GM18909 (cell line): ENCODE results near the gene BTG2.
A peak's percentile ranks its signal among the peaks of the same experiment; 100 is the strongest.
"Not testable (repeated sequence)": the region's sequence is repeated elsewhere in the genome, so short reads cannot be mapped to it uniquely, and the experiment has no call there.

Source experiments
- ATAC-seq: cut with Tn5 transposase; IDR thresholded peaks from one replicate; pipeline ENCODE4 v1.9.1; 2021; ENCODE audit warnings: mild to moderate bottlenecking; ENCODE audit not compliant: unreplicated experiment, poor library complexity

Gene BTG2

DNA sequence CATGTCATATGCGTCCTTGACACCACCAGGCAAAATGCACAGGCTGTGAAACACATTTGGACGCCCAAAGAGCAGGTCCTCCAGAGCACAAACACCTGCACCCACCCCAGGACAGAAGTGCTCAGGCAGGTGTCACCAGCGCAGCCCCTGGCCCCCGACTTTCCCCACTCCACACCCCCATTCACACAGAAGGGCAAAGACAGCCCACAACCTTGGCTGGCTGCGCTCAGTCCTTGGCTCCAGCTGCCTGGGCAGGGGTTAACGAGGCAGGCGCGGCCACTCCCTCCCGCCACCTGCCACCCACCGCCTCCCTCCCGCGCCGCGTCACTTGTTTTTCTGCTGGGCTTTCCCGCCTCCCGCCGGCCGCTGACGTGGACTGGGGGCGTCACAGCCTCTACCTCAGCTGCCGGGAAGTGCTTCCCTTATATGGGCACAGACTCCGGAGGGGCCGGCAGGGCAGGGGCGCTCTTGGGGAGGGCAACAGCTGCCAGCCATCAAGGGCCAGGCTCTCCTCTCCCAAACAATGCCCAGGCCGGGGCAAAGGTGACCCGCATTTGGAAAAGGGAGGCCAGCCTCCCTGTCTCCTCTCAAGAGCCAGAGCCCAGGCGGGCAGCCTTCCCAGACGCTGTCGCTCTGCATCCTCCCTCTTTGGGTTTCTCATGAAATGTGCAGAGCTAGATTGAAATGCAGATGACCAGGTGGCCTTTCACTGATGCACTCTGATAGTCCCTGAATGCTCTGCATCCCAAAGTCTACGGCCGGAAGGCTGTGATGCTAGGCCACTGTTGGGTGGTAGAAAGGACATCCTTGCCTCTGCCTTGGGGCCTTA lies 14.8 kb upstream of the BTG2 start:
- ATAC-seq, result peak; percentile 49

DNA sequence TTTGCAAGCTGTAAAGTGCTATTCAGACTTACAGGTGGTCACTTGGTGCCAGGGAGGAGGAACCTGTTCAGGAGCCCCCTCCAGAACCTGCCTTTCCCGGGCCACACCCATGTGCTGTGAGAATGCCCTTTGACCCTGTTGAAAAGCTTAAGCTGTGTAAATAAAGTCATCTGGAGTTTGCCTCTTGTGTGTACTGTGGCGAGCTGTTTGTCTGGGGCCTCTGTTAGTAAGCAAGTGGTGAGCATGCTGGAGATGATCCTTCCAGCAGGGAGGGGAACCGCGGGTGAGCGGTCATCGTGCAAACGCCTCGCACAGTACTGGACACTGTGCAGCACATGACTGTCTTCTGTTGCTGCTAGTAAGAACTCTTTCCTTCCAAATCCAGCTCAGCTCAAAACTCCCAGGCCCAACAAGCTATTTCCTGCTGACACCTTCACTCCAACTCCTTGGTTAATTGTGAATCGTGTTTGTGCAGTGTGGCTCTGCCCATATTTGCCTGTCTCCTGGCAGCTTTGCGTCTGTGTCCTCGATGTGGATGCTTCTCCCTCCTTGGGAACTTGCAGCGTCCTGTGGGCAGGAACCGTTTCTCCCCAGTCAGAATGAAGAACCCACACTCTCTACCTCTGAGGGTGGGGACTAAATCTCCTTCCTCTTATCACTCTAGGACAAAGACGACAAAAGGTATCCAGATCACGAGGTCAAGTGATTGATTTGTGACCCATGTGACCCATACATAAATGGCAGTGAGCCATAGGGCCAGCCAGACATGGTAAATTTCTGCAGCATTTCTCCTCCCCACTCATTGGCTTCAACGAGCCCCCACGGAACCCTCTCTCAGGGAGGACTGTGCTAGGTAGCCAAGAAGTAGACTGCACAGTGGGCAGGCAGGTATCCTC lies 13.9 kb upstream of the BTG2 start:
- ATAC-seq, result no peak

DNA sequence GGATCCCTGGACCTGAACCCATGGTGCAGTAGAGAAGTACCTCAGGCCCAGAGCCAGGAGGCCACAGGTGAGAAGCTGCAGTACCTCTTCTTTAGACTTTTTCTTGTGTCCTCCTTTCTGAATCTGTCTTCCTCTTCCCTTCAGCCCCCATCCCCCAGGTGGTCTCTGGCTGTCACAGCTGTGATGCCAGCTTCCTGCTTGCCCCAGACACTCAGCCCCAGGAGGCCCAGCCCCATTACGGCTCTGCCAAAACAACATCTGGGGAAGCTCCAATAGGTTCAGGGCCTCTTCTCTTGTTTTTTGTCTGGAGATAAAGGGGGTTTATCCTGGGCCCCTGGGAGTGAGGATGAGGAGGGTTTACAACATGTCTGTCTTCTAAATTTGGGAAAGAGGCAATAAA lies 9.5 kb upstream of the BTG2 start:
- ATAC-seq, result no peak

DNA sequence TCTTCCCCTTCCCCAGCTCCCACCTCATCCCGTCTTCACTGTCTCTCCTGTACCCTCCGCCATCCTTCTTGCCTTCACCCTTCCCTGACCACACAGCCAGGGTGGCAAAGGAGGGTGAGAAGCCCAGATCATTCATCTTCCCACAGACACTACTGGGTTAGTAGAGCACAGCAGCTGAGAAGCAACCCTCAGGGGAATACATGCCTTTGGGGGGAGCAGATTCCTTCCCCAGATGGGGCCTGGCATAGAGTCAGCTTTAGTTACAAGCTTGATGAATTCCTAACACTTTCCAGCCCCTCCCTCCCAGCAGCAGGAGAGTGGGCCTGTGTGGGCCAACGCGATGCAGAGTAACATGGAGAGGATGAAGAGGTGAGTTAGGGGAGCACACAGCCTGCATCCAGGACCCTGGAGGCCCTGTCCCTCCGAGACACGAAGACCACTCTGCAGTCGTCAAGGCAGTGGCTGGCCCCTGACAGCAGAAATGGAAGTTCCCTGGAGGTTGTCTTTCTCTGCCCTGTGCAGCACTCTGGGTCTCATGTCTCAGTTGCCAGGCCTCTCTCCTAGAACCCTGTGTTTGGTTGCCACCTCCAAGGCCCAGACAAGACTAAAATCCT lies 8.8 kb upstream of the BTG2 start:
- ATAC-seq, result no peak

DNA sequence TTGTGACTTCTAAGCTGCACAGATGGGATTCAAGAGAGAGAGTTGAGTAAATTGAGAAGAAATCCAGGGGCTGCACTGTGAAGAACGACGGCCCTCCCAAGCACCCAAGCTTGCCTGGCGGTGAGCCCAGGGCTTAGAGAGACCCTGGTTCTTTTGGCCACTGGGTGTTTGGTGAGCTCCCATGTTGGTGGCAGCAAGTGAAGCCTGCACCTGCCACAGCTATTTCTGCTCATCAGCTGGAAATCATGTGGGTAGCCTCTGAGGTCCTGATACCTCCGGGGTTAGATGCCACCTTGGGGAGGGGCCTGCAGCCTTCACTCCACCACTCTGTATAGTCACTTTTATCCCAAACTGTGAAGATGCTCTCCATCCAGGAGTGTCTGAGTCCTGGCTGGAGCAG lies 6.2 kb upstream of the BTG2 start:
- ATAC-seq, result peak; percentile 55

DNA sequence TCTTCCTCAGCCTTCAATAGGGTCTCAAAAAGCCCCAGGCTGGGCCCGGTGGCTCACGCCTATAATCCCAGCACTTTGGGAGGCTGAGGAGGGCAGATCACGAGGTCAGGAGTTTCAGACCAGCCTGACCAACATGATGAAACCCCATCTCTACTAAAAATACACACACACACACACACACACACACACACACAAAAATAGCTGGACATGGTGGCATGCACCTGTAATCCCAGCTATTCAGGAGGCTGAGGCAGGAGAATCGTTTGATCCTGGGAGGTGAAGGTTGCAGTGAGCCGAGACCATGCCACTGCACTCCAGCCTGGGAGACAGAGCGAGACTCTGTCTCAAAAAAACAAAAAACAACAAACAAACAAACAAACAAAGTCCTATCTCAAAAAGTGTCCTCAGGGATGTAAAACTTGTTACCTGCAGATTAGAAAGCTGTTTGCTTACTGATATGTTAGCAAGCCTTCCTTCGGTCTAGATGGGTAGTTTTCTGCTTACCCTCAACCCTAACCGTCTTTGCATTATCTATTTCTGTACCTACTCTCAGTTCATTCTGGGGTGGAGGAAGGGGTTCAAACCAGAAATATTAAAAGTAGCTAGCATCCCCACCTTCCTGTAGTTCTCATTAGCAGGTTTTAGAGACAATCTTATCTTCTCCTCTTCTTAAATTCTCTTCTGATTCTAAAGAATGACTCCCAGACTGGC lies 5.4 kb upstream of the BTG2 start:
- ATAC-seq, result not testable (repeated sequence)

DNA sequence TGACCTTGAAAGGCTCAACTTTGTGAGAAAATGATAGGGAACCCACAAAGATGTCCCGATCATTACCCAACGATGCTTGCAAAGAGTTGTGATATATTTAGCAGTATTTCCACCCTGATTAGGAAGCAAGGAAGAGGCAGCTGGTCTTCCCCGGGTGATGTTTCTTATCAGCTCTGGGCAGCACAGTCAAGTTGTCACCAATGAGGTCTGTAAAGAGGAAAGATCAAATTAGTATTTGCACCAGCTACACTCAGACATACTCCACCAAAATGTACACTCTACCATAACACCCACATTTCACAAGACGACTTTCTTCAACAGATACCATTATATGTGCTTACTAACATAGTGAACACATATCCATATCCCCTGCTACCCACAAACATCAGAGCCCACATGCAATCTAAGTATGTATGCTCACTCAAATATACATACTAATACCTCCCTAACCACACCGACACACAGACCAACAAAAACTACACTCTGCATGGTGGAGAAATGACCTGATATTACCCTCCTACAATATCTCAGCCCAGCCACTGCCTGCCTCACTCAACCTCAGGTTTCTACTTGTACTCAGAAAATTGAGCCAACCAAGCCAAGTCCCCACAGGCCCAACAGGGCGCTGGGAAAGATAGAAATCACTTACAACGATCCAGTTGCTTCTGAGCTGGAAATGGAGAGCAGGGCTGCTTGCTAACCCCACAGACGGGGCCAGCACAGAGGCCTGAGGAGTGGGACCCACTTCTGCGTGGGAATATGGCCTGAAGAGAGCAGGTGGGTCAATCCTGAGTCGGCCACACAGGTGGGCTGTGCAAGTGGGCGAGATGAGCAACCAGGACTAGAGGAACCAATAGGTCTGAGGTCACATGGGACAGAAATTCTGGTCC lies 4.6 kb upstream of the BTG2 start:
- ATAC-seq, result no peak

DNA sequence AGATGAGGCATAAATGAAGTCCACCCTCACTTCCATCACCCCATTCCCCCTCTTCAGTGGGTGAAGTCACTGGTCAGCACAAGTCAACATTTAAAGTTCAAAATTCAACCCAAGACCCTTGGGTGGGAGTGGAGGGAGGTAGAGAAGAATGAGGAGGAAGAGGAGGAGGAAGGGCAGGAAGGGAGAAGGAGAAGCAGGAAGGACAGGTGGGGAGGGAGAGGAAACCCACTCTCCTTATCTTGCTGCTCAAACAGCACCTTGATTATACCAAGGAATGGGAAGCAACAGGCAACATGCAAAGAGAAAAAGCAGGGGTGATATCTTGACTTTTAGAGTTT lies 4.0 kb upstream of the BTG2 start:
- ATAC-seq, result no peak

DNA sequence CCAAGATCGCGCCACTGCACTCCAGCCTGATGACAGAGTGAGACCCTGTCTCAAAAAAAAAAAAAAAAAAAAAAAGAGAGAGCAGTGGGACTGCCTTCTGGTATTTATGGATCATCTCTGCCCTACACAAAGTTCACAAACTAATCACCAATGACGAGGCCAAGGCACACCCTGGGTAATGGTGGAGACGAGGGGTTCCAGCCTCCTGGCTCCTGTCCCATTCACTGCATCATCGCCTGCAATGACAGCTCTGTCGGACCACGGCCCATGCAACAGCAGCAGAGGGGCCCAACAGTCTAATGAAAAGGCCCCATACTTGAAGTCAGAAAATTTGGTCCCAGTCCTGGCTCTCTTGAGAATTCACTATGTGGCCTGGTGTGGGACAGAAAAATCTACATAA lies 2.9 kb upstream of the BTG2 start:
- ATAC-seq, result no peak

DNA sequence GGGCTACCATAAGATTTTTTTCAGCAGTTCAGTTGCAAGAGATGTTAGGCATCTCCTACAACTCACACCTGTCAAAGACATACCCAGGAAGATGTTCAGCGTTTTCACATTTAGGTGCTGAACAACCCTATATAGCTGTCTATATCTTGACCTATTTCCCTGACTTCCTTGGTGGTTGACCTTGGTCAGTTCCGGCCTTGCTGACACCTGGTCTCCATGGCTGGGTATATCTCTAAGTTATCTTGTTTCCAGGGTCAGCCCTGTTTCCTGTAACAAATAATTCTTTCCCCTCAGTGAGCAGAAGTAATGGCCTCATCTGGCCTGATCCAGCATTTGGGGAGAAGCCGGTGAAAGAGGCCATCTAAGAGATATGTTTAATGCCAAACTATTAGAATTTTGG lies 2.4 kb upstream of the BTG2 start:
- no peak for ATAC-seq

DNA sequence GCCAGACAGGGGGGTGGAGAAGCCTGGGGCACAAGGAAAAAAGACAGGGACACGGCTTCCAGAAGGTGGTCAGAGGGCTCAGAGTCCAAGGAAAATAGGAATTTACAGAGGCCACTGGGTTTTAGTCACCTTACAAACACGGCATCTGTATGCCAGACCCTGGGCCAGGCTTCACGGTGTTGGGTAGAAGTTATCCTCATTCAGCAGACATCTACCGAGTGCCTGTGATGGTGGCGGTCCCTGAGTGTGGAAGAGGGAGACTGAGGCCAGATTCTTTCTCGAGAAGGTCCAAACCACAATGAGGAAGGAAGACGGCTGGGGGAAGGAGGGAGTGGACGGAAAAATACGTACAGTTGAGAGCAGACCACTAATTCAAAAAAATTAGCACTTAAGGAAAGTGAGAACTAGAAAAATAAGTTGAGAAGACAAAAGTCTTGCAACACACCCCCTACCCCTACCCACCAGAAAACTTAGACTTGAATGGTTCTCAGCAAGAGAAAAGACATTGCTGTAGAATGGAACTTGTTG lies 864 bp upstream of the BTG2 start:
- ATAC-seq, result no peak

DNA sequence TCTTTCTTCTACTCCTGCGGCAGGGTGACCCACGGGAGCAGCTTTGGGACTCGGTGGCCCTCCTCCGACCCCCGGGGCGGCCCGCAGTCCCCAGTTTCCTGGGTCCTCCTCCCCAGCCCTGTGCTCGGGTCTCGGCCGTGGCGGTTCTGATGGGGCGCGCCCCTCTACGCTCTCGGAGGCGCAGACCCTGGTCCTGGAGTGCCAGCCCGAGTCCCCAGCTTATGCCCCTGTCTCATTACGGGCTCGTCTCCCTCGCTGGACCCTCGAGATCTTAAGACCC lies 430 bp downstream of the BTG2 start:
- ATAC-seq, result peak; percentile 9

DNA sequence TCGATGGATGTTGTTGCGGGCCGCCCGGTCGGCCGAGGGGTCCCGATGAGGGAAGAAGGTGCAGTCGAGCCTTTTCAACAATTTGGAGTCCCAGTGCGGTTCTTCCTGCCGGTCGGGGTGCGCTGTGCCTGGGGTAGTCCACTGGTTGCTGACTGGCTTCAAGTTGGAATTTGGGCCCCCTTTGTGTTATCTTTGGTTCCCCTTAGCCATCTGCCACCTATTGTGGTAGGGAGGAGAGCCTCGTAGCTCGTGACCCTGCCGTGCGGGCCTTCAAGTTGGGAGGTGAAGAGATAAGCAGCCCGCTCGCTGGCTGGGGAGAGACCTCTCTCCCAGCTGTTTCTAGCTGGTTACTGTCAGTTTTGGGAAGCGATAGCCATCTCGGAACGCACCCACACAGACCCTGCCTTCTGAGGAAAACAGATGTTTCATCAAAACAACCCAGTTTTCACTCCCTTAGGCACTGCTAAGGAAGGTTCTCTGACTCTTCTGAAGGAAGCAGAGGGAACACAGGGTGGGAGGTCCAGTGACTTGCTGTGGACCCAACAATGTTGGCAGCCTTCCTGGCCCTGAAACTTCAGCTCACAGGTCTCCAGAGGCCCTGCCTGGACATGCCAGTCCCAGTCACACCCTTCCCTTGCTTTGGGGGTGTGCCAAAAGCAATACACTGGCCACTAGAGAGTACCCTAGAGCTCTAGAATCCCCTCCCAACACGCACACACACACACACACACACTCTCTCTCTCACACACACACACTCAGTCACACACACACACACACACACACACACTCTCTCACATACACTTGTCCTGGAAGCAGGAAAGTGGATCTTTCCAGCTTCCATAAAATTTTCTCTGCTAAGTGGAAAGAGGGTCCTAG lies 1.0 kb downstream of the BTG2 start:
- ATAC-seq, result no peak

DNA sequence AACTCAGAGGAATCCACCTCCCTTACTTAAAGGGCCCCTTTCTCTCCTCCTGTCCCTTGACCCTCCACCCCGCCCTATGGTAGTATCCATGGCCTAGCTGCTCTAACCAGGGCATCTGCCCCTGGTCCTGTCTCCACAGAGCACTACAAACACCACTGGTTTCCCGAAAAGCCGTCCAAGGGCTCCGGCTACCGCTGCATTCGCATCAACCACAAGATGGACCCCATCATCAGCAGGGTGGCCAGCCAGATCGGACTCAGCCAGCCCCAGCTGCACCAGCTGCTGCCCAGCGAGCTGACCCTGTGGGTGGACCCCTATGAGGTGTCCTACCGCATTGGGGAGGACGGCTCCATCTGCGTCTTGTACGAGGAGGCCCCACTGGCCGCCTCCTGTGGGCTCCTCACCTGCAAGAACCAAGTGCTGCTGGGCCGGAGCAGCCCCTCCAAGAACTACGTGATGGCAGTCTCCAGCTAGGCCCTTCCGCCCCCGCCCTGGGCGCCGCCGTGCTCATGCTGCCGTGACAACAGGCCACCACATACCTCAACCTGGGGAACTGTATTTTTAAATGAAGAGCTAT lies 1.7 kb downstream of the BTG2 start:
- ATAC-seq, result no peak

DNA sequence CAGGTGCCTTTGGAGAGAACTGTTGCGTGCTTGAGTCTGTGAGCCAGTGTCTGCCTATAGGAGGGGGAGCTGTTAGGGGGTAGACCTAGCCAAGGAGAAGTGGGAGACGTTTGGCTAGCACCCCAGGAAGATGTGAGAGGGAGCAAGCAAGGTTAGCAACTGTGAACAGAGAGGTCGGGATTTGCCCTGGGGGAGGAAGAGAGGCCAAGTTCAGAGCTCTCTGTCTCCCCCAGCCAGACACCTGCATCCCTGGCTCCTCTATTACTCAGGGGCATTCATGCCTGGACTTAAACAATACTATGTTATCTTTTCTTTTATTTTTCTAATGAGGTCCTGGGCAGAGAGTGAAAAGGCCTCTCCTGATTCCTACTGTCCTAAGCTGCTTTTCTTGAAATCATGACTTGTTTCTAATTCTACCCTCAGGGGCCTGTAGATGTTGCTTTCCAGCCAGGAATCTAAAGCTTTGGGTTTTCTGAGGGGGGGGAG lies 2.4 kb downstream of the BTG2 start:
- ATAC-seq, result no peak

DNA sequence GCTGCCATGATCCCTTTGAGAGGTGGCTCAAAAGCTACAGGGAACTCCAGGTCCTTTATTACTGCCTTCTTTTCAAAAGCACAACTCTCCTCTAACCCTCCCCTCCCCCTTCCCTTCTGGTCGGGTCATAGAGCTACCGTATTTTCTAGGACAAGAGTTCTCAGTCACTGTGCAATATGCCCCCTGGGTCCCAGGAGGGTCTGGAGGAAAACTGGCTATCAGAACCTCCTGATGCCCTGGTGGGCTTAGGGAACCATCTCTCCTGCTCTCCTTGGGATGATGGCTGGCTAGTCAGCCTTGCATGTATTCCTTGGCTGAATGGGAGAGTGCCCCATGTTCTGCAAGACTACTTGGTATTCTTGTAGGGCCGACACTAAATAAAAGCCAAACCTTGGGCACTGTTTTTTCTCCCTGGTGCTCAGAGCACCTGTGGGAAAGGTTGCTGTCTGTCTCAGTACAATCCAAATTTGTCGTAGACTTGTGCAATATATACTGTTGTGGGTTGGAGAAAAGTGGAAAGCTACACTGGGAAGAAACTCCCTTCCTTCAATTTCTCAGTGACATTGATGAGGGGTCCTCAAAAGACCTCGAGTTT lies 3.1 kb downstream of the BTG2 start:
- no peak for ATAC-seq

DNA sequence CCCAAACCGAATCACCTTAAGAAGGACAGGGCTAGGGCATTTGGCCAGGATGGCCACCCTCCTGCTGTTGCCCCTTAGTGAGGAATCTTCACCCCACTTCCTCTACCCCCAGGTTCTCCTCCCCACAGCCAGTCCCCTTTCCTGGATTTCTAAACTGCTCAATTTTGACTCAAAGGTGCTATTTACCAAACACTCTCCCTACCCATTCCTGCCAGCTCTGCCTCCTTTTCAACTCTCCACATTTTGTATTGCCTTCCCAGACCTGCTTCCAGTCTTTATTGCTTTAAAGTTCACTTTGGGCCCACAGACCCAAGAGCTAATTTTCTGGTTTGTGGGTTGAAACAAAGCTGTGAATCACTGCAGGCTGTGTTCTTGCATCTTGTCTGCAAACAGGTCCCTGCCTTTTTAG lies 3.6 kb downstream of the BTG2 start:
- ATAC-seq, result no peak
